Stimulated activated CD4-positive, alpha-beta T cell treated with anti-CD3 and anti-CD28 coated beads, Interleukin-4, amount 100 ng/mL, for 4 hours (primary cell): ENCODE data around the gene A2M.

Experiments used
- DNase-seq, 2 experiments: peaks; one replicate each; pipeline ENCODE4 v3.0.0-alpha.2; 2020

Gene A2M

GRCh38 chr12:9033265-9033887, 82.3 kb downstream of the A2M start:
- no peak for DNase-seq

GRCh38 chr12:9032202-9032964, 83.3 kb downstream of the A2M start:
- DNase-seq, result no peak

GRCh38 chr12:9030776-9031175, 84.9 kb downstream of the A2M start:
- no peak for DNase-seq

GRCh38 chr12:9027161-9028059, 88.3 kb downstream of the A2M start:
- no peak for DNase-seq

GRCh38 chr12:9024512-9024911, 91.2 kb downstream of the A2M start:
- no peak for DNase-seq

- DNase-seq, result no peak
These were observed 93.1 kb downstream of the A2M start for GRCh38 chr12:9022592-9022991.
